Keratinocyte (primary cell): Measurements from ENCODE around the gene ZNF503. TPM values are rescaled to one million over a fixed set of nuclear protein-coding genes. Genes with fewer than 3 reads are reported as not detected.

Source experiments
- DNase-seq: peaks from one replicate; pipeline ENCODE4 v3.0.0-alpha.2; 2011; ENCODE audit warnings: low read depth, missing footprints, low spot score
- FAIRE-seq: peaks from 2 replicates; lab custom pipeline; 2011; peaks lifted over from hg19 to GRCh38; lab: Jason Lieb, UNC
- H2AFZ ChIP-seq: 2 replicates; pipeline ENCODE4 v1.6.0; 2012; ENCODE audit warnings: low read length, control low read depth, inconsistent platforms; ENCODE audit not compliant: control insufficient read depth
- H3K27ac ChIP-seq: 2 replicates; pipeline ENCODE4 v1.5.1; 2011; ENCODE audit warnings: low read length; ENCODE audit not compliant: control insufficient read depth, insufficient read depth
- H3K27me3 ChIP-seq: 3 replicates; pipeline ENCODE4 v1.6.0; 2011; ENCODE audit warnings: low read length; ENCODE audit not compliant: control insufficient read depth, insufficient read depth; ENCODE audit errors: extremely low read depth
- H3K36me3 ChIP-seq, 2 experiments: 2 replicates in 1 of 2; 3 replicates in 1 of 2; pipeline ENCODE4 v1.5.1; 2011; ENCODE audit warnings: low read length in 2 of 2, mild to moderate bottlenecking in 1 of 2; ENCODE audit not compliant: control insufficient read depth in 2 of 2, insufficient read depth in 2 of 2; ENCODE audit errors: extremely low read depth in 1 of 2
- H3K4me1 ChIP-seq: 3 replicates; pipeline ENCODE4 v1.5.1; 2011; ENCODE audit warnings: low read length; ENCODE audit not compliant: control insufficient read depth, insufficient read depth; ENCODE audit errors: extremely low read depth
- H3K4me2 ChIP-seq: 3 replicates; pipeline ENCODE4 v1.6.0; 2011; ENCODE audit warnings: low read depth, low read length; ENCODE audit not compliant: control insufficient read depth, insufficient read depth; ENCODE audit errors: extremely low read depth
- H3K4me3 ChIP-seq, 3 experiments: fragments of 200-600 bp in 1 of 3; sonication (generic) in 1 of 3; 2 replicates in 2 of 3; 3 replicates in 1 of 3; pipeline ENCODE4 v1.5.1; 2011 to 2016; ENCODE audit warnings: low read length in 3 of 3, mild to moderate bottlenecking in 3 of 3, control low read depth in 2 of 3, inconsistent platforms in 1 of 3, low read depth in 1 of 3, mixed read lengths in 1 of 3, mixed run types in 1 of 3, moderate library complexity in 1 of 3; ENCODE audit not compliant: control insufficient read depth in 2 of 3, insufficient read depth in 2 of 3; ENCODE audit errors: extremely low read depth in 1 of 3
- H3K79me2 ChIP-seq: 2 replicates; pipeline ENCODE4 v1.6.0; 2012; ENCODE audit warnings: low read length; ENCODE audit not compliant: control insufficient read depth, insufficient read depth
- H3K9ac ChIP-seq: 3 replicates; pipeline ENCODE4 v1.6.0; 2011; ENCODE audit warnings: low read length; ENCODE audit not compliant: control insufficient read depth, insufficient read depth; ENCODE audit errors: extremely low read depth
- H3K9me1 ChIP-seq: 3 replicates; pipeline ENCODE4 v1.6.0; 2011; ENCODE audit warnings: low read length; ENCODE audit not compliant: control insufficient read depth, insufficient read depth; ENCODE audit errors: extremely low read depth
- H3K9me3 ChIP-seq: 2 replicates; pipeline ENCODE4 v1.5.1; 2012; ENCODE audit warnings: low read depth, low read length; ENCODE audit not compliant: control insufficient read depth
- H4K20me1 ChIP-seq: 3 replicates; pipeline ENCODE4 v1.6.0; 2011; ENCODE audit warnings: low read length; ENCODE audit not compliant: control insufficient read depth, insufficient read depth; ENCODE audit errors: extremely low read depth
- CTCF ChIP-seq, 3 experiments: IDR thresholded peaks in 1 of 3; conservative IDR thresholded peaks in 1 of 3; optimal IDR thresholded peaks in 1 of 3; 2 replicates in 2 of 3; 3 replicates in 1 of 3; pipeline versions ENCODE3 to v1.5.1; 2011; ENCODE audit warnings: low read length in 3 of 3, mild to moderate bottlenecking in 3 of 3, moderate library complexity in 2 of 3, control low read depth in 1 of 3, inconsistent platforms in 1 of 3; ENCODE audit not compliant: insufficient read depth in 2 of 3; ENCODE audit errors: extremely low read depth in 1 of 3
- EZH2 ChIP-seq: IDR thresholded peaks from one replicate; pipeline ENCODE4 v1.6.1; 2012; ENCODE audit warnings: inconsistent platforms, mild to moderate bottlenecking, low read length, moderate library complexity
- dilution Hi-C: fragments of 300-500 bp; cut with MboI; formaldehyde crosslinking; loops from one replicate; pipeline ENCODE4 v1.7.0; 2020; ENCODE audit warnings: low sequenced_read_pairs; ENCODE audit not compliant: extremely low pct_ligation_motif_present
- polyA plus RNA-seq, 5 experiments: library from polyadenylated mRNA; depleted of rRNA in 3 of 5; stranded (reverse) in 3 of 5; stranded (forward) in 1 of 5; unstranded in 1 of 5; fragments of >200 nt; gene quantifications; 1 replicate in 1 of 5; 2 replicates in 3 of 5; 3 replicates in 1 of 5; pipeline versions ENCODE4 v1.2.1 to v1.2.3, GENCODE V29; 2011 to 2012; ENCODE audit warnings: missing spikeins in 2 of 5, low read depth in 1 of 5, low replicate concordance in 1 of 5

The ZNF503 gene
- polyA plus RNA-seq, 1 donor (not counting 4 experiments of a cell fraction or from before 2014, with no cell fraction given) = 1.5 TPM

DNA sequence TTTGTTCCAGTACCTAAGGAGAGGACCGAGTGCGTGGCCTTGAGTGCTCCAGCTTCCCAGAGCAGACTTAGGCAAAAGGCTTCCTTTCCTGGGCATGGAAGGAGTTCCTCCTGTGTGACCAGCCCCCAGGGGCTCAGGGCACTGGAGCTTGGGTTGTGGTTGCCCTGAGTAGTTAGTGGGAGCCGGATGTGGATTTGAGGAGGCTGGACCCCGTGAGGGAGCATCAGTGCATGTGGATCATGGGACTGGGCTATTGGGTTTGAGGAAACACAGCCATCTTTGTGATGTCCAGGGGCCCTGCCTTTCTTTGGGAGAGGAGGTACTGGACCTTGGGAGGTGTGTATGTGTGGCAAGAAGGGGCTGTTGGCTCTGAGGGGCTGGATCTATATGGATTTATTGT lies 38.2 kb upstream of the ZNF503 start:
- DNase-seq = no peak
- peaks cover 1% of the 10 kb centered on the region for H3K9me3 ChIP-seq
- no peaks in the 10 kb centered on the region for H3K36me3 ChIP-seq
- no peak for FAIRE-seq
- no peaks in the 10 kb centered on the region for H3K79me2 ChIP-seq
- no peaks in the 10 kb centered on the region for H3K4me1 ChIP-seq
- H3K9ac ChIP-seq = no peak overlapping the region
- no peak overlapping the region for H3K4me2 ChIP-seq
- H3K27me3 ChIP-seq = no peaks in the 10 kb centered on the region
- dilution Hi-C loops = no loop called here
- no peak overlapping the region for H2AFZ ChIP-seq
- H3K9me1 ChIP-seq = no peaks in the 10 kb centered on the region
- H3K4me3 ChIP-seq = no peak overlapping the region
- no peak overlapping the region for H3K27ac ChIP-seq
- no peaks in the 10 kb centered on the region for H4K20me1 ChIP-seq
- TF ChIP-seq CTCF (optimal IDR thresholded peaks at IDR 0.05 in 1 of 3, IDR thresholded peaks at IDR 0.05 in 1 of 3, conservative IDR thresholded peaks at IDR 0.05 in 1 of 3; ENCODE audit: extremely low read depth in 1 of 3, insufficient read depth in 2 of 3, low read length in 3 of 3) (no peak), EZH2 (no peak)

- no peak for TF ChIP-seq EZH2
- no peak for TF ChIP-seq CTCF (optimal IDR thresholded peaks at IDR 0.05 in 1 of 3, IDR thresholded peaks at IDR 0.05 in 1 of 3, conservative IDR thresholded peaks at IDR 0.05 in 1 of 3; ENCODE audit: extremely low read depth in 1 of 3, insufficient read depth in 2 of 3, low read length in 3 of 3)
- H3K27ac ChIP-seq = no peak overlapping the region
- H3K36me3 ChIP-seq = no peaks in the 10 kb centered on the region
- H3K9me3 ChIP-seq = peaks cover 1% of the 10 kb centered on the region
- no peaks in the 10 kb centered on the region for H4K20me1 ChIP-seq
- no peak overlapping the region for H3K4me2 ChIP-seq
- H3K27me3 ChIP-seq = no peaks in the 10 kb centered on the region
- H3K4me1 ChIP-seq = no peaks in the 10 kb centered on the region
- no peaks in the 10 kb centered on the region for H3K9me1 ChIP-seq
- dilution Hi-C loops = no loop called here
- H3K9ac ChIP-seq = no peak overlapping the region
- no peaks in the 10 kb centered on the region for H3K79me2 ChIP-seq
- no peak for FAIRE-seq
- no peak overlapping the region for H2AFZ ChIP-seq
- no peak overlapping the region for H3K4me3 ChIP-seq
- DNase-seq = no peak
These were observed 36.7 kb upstream of the ZNF503 start for GRCh38 chr10:75438275-75438674.
